ENCODE measurements around the gene NTRK1.

Gene NTRK1

DNA sequence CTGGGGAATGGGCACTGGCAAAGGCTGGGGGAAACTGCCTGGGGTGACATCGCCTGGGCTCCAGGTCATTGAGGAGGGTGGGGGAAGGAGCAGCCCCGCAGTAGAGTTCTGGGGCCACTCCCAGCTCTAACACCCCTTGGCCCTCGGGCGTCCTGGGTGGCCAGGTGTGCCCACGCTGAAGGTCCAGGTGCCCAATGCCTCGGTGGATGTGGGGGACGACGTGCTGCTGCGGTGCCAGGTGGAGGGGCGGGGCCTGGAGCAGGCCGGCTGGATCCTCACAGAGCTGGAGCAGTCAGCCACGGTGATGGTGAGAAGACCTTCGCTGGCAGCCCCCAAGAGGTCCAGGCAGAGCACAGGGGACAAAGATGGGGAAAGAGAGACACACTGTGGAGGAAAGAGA lies 7.7 kb downstream of the NTRK1 start:
- H3K27ac ChIP-seq (ENCODE audit: low read depth, low read length): no peak overlapping the region
- peaks cover 39% of the 10 kb centered on the region for H3K27me3 ChIP-seq (ENCODE audit: control insufficient read depth, insufficient read depth, low read length)
- H3K9ac ChIP-seq (ENCODE audit: low read depth, low read length): no peak overlapping the region

DNA sequence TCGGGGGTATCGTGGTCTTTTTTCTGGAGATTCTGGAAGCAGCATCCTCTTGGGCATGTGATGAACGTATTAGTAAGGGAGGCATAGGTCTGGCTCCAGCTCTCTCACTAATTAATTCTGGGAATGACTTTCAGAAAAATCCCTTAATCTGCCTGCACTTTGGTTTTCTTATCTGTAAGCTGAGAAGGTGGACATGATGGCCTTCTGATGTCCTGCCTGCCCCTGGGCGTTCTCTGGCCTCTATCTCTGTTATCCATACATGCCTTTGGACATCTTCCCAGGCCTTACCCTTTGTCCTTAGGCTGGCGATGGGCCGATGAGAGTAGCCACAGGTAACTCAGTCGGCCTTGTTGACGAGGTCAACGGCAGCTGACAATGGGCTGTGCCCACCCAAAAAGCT lies 8.8 kb downstream of the NTRK1 start:
- H3K27ac ChIP-seq (ENCODE audit: low read depth, low read length): no peak overlapping the region
- H3K9me3 ChIP-seq (ENCODE audit: control insufficient read depth, insufficient read depth, low read length): no peaks in the 10 kb centered on the region
- no peaks in the 10 kb centered on the region for H3K36me3 ChIP-seq (ENCODE audit: control insufficient read depth, insufficient read depth, low read length)
- peaks cover 28% of the 10 kb centered on the region for H3K27me3 ChIP-seq (ENCODE audit: control insufficient read depth, insufficient read depth, low read length)
- 0 out of 2 replicates have a peak, but pooled peaks cover 7% of the 10 kb centered on the region for H3K4me1 ChIP-seq (ENCODE audit: control insufficient read depth, insufficient read depth, low read length)
- H3K4me3 ChIP-seq (ENCODE audit: low read depth, low read length): no peak overlapping the region
- H3K9ac ChIP-seq (ENCODE audit: low read depth, low read length): no peak overlapping the region

More for the DNA sequence above, 7.7 kb downstream of the NTRK1 start:
- H3K9me3 ChIP-seq (ENCODE audit: control insufficient read depth, insufficient read depth, low read length): no peaks in the 10 kb centered on the region
- H3K4me3 ChIP-seq (ENCODE audit: low read depth, low read length): no peak overlapping the region
- no peaks in the 10 kb centered on the region for H3K36me3 ChIP-seq (ENCODE audit: control insufficient read depth, insufficient read depth, low read length)
- 0 out of 2 replicates have a peak, but pooled peaks cover 7% of the 10 kb centered on the region for H3K4me1 ChIP-seq (ENCODE audit: control insufficient read depth, insufficient read depth, low read length)

DNA sequence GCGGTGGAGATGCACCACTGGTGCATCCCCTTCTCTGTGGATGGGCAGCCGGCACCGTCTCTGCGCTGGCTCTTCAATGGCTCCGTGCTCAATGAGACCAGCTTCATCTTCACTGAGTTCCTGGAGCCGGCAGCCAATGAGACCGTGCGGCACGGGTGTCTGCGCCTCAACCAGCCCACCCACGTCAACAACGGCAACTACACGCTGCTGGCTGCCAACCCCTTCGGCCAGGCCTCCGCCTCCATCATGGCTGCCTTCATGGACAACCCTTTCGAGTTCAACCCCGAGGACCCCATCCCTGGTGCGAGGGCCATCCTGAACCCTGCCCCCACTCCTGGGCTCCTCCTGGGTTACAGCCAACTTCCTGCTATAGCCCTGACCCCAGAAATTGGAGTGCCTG lies 13.0 kb downstream of the NTRK1 start:
- no peak overlapping the region for H3K4me3 ChIP-seq (ENCODE audit: low read depth, low read length)
- H3K9ac ChIP-seq (ENCODE audit: low read depth, low read length): no peak overlapping the region
- no peaks in the 10 kb centered on the region for H3K36me3 ChIP-seq (ENCODE audit: control insufficient read depth, insufficient read depth, low read length)
- no peak overlapping the region for H3K27ac ChIP-seq (ENCODE audit: low read depth, low read length)
- H3K4me1 ChIP-seq (ENCODE audit: control insufficient read depth, insufficient read depth, low read length): peaks cover 5% of the 10 kb centered on the region; the same call in 1 of the 2 replicates
- peaks cover 39% of the 10 kb centered on the region for H3K27me3 ChIP-seq (ENCODE audit: control insufficient read depth, insufficient read depth, low read length)
- H3K9me3 ChIP-seq (ENCODE audit: control insufficient read depth, insufficient read depth, low read length): no peaks in the 10 kb centered on the region

DNA sequence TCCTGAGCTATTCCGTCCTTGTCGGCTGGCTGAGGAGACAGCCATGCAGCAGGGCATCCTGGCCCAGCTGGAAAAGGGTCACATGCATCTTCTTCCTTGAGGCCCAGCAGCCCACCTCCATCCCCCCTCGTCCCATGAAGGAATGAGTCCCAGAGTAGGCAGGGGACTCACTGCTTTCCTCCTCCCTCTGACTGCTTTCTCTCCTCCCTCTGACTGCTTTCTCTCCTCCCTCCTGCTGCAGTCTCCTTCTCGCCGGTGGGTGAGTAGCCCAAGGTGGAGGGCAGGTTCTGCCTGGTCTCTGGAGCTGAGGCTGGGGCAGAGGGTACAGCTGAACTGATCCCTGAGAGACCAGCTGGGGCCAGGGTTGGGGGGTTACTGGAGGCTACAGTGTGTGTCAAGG lies 13.5 kb downstream of the NTRK1 start:
- peaks cover 5% of the 10 kb centered on the region; the same call in 1 of the 2 replicates for H3K4me1 ChIP-seq (ENCODE audit: control insufficient read depth, insufficient read depth, low read length)
- H3K4me3 ChIP-seq (ENCODE audit: low read depth, low read length): no peak overlapping the region
- no peaks in the 10 kb centered on the region for H3K36me3 ChIP-seq (ENCODE audit: control insufficient read depth, insufficient read depth, low read length)
- no peak overlapping the region for H3K27ac ChIP-seq (ENCODE audit: low read depth, low read length)
- no peaks in the 10 kb centered on the region for H3K9me3 ChIP-seq (ENCODE audit: control insufficient read depth, insufficient read depth, low read length)
- H3K9ac ChIP-seq (ENCODE audit: low read depth, low read length): no peak overlapping the region
- H3K27me3 ChIP-seq (ENCODE audit: control insufficient read depth, insufficient read depth, low read length): peaks cover 44% of the 10 kb centered on the region

DNA sequence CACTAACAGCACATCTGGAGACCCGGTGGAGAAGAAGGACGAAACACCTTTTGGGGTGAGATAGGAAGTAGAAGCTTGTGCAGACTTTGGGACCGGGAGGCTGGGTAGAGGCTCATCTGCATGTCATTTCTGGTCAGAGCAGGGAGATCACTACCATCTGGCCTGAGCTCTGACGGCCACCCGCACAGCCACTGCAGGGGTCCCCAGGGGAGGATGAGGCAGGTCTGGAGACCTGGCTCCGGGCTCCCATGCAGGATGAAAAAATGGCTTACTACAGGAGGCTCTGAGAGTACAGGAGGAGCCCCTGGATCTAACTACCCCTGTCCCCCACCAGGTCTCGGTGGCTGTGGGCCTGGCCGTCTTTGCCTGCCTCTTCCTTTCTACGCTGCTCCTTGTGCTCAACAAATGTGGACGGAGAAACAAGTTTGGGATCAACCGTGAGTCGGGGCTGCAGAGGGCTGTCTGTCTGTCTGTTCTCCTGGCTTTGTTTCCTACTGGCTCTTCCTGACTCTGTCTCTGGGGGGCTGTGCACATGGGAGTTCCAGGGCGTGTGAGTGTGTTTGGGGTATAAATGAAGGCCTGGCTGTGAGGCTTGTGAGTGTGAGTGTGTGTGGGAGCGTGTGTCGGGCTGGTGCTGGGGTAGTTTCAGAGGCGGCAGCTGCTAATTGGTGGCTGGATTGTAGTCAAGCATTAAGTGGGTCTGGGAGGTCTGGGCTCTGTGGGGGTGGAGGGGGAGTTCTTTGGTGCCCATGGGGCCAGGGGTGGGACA lies 14.1 kb downstream of the NTRK1 start:
- Histone ChIP-seq H3K4me1 (ENCODE audit: control insufficient read depth, insufficient read depth, low read length) (peaks cover 5% of the 10 kb centered on the region; the same call in 1 of the 2 replicates), H3K36me3 (ENCODE audit: control insufficient read depth, insufficient read depth, low read length) (no peaks in the 10 kb centered on the region), H3K27me3 (ENCODE audit: control insufficient read depth, insufficient read depth, low read length) (peaks cover 44% of the 10 kb centered on the region), H3K9me3 (ENCODE audit: control insufficient read depth, insufficient read depth, low read length) (no peaks in the 10 kb centered on the region), H3K4me3 (ENCODE audit: low read depth, low read length) (no peak overlapping the region), H3K9ac (ENCODE audit: low read depth, low read length) (no peak overlapping the region), H3K27ac (ENCODE audit: low read depth, low read length) (no peak overlapping the region)

DNA sequence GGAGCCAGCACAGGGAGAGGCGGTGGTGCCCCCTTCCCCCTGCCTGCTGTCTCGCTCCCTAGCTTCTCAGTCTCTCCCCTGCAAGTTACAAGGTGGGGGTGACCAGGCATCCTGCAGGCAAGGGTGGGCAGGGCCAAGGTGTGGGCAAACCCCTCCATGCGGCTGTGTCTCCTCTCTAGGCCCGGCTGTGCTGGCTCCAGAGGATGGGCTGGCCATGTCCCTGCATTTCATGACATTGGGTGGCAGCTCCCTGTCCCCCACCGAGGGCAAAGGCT lies 14.6 kb downstream of the NTRK1 start:
- Histone ChIP-seq H3K27ac (ENCODE audit: low read depth, low read length) (no peak overlapping the region), H3K9ac (ENCODE audit: low read depth, low read length) (no peak overlapping the region), H3K9me3 (ENCODE audit: control insufficient read depth, insufficient read depth, low read length) (no peaks in the 10 kb centered on the region), H3K4me3 (ENCODE audit: low read depth, low read length) (no peak overlapping the region), H3K36me3 (ENCODE audit: control insufficient read depth, insufficient read depth, low read length) (no peaks in the 10 kb centered on the region), H3K4me1 (ENCODE audit: control insufficient read depth, insufficient read depth, low read length) (peaks cover 5% of the 10 kb centered on the region; the same call in 1 of the 2 replicates), H3K27me3 (ENCODE audit: control insufficient read depth, insufficient read depth, low read length) (peaks cover 43% of the 10 kb centered on the region)

DNA sequence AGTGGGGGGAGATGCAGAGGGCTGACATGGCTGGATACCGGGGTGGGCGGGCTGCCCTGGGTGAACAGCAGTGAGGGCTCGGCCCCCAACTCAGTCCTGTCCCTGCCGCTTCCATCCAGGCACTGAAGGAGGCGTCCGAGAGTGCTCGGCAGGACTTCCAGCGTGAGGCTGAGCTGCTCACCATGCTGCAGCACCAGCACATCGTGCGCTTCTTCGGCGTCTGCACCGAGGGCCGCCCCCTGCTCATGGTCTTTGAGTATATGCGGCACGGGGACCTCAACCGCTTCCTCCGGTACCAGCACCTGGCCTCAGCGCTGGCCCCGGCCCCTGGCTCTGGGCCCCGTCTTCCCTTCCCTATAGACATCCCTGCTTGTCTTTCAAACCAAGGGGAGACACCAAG lies 15.6 kb downstream of the NTRK1 start:
- H3K4me1 ChIP-seq (ENCODE audit: control insufficient read depth, insufficient read depth, low read length): peaks cover 5% of the 10 kb centered on the region; the same call in 1 of the 2 replicates

DNA sequence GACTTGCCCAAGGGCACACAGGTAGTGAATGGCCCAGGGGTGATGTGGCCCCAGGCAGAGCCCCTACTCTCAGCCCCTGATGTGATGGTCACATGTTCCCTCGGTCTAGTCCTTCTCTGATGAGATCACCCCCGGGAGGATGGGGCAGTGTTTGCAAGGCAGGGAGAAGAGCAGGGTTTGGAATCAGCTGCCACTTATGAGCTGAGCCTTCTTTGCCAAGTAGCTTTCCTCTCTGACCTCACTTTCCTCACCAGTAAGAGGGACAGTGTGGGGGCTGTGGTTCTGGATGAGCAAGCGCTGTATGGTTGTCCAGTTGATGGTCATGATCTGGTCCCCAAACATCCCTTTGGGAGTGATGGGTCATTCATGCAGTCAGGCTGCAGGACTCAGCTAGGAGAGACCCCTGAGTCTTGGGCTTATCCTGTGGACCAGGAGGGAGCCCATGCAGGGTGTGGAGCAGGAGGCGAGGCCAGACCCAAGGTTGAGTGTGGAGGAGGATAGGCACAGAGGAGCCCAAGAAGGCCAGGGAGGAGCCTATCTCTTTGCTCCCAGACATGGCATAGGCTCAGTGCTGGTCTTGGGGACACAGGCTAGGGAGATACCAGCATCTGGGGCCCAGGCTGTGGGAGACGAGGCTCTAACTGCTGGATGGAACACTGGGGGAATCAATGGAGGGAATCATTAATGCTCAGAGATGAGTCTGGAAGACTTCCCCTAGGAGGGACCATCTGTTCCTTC lies 16.9 kb downstream of the NTRK1 start:
- H3K27ac ChIP-seq (ENCODE audit: low read depth, low read length): no peak overlapping the region
- no peaks in the 10 kb centered on the region for H3K9me3 ChIP-seq (ENCODE audit: control insufficient read depth, insufficient read depth, low read length)
- no peak overlapping the region for H3K9ac ChIP-seq (ENCODE audit: low read depth, low read length)
- H3K27me3 ChIP-seq (ENCODE audit: control insufficient read depth, insufficient read depth, low read length): peaks cover 43% of the 10 kb centered on the region
- peaks cover 5% of the 10 kb centered on the region; the same call in 1 of the 2 replicates for H3K4me1 ChIP-seq (ENCODE audit: control insufficient read depth, insufficient read depth, low read length)
- no peaks in the 10 kb centered on the region for H3K36me3 ChIP-seq (ENCODE audit: control insufficient read depth, insufficient read depth, low read length)
- H3K4me3 ChIP-seq (ENCODE audit: low read depth, low read length): no peak overlapping the region

More for the DNA sequence above, 15.6 kb downstream of the NTRK1 start:
- H3K4me3 ChIP-seq (ENCODE audit: low read depth, low read length): no peak overlapping the region
- H3K27ac ChIP-seq (ENCODE audit: low read depth, low read length): no peak overlapping the region
- no peaks in the 10 kb centered on the region for H3K36me3 ChIP-seq (ENCODE audit: control insufficient read depth, insufficient read depth, low read length)
- H3K9me3 ChIP-seq (ENCODE audit: control insufficient read depth, insufficient read depth, low read length): no peaks in the 10 kb centered on the region
- peaks cover 43% of the 10 kb centered on the region for H3K27me3 ChIP-seq (ENCODE audit: control insufficient read depth, insufficient read depth, low read length)
- no peak overlapping the region for H3K9ac ChIP-seq (ENCODE audit: low read depth, low read length)

DNA sequence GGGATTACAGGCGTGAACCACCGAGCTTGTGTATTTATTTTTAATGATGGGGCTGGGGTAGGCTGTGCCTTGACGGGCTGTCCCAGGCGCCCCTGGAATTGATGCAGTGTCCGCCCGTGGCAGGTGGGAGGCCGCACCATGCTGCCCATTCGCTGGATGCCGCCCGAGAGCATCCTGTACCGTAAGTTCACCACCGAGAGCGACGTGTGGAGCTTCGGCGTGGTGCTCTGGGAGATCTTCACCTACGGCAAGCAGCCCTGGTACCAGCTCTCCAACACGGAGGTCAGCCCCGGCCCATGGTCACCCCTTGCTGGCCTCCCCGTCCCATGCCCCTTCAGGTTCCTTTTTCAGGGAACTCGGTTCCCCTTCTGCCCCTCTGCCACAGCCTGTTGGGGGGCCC lies 19.2 kb downstream of the NTRK1 start:
- H3K4me1 ChIP-seq (ENCODE audit: control insufficient read depth, insufficient read depth, low read length): peaks cover 12% of the 10 kb centered on the region; the same call in 1 of the 2 replicates
- no peaks in the 10 kb centered on the region for H3K36me3 ChIP-seq (ENCODE audit: control insufficient read depth, insufficient read depth, low read length)
- no peak overlapping the region for H3K9ac ChIP-seq (ENCODE audit: low read depth, low read length)
- H3K4me3 ChIP-seq (ENCODE audit: low read depth, low read length): no peak overlapping the region
- peaks cover 54% of the 10 kb centered on the region for H3K27me3 ChIP-seq (ENCODE audit: control insufficient read depth, insufficient read depth, low read length)
- no peaks in the 10 kb centered on the region for H3K9me3 ChIP-seq (ENCODE audit: control insufficient read depth, insufficient read depth, low read length)
- H3K27ac ChIP-seq (ENCODE audit: low read depth, low read length): no peak overlapping the region

DNA sequence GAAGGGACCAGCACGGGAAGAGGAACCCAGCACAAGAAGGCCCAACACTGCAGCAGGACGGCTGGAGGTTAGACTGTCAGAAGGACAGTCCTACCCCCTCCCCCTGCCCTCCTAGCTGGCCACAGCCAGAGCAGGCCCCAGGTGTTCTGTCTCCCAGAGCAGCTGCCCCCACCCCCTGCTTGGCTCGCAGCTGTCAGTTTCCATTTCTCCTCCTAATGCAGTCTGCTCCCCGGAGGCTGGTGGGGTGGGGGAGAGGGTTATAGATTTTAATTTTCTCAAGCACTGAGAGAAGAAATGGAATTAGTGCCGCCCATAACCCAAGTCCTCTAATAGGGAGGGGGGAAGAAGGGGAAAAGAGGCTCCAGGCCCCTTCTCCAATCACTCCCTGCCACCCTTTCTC lies 19.8 kb downstream of the NTRK1 start:
- Histone ChIP-seq H3K9ac (ENCODE audit: low read depth, low read length) (no peak overlapping the region), H3K27me3 (ENCODE audit: control insufficient read depth, insufficient read depth, low read length) (peaks cover 55% of the 10 kb centered on the region), H3K36me3 (ENCODE audit: control insufficient read depth, insufficient read depth, low read length) (no peaks in the 10 kb centered on the region)

DNA sequence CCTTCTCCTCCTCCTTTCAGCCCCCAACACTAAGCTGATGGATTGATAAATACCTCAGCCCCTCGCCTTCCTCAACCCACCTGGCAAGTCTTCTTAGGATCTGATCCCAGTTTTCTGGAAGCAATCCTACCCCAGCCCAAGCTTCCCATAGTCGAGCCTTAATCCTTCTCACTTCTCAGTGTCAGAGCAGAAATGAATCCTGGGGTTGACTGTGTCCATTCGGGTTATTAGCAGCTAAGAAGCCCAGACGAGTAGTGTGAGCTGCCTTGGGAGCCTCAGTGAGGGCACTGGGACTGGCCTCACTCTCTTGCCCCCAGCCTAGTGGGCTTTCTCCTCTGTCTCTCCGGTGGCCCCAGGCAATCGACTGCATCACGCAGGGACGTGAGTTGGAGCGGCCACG lies 20.4 kb downstream of the NTRK1 start:
- Histone ChIP-seq H3K27ac (ENCODE audit: low read depth, low read length) (no peak overlapping the region), H3K9me3 (ENCODE audit: control insufficient read depth, insufficient read depth, low read length) (no peaks in the 10 kb centered on the region), H3K4me3 (ENCODE audit: low read depth, low read length) (no peak overlapping the region), H3K27me3 (ENCODE audit: control insufficient read depth, insufficient read depth, low read length) (peaks cover 56% of the 10 kb centered on the region), H3K36me3 (ENCODE audit: control insufficient read depth, insufficient read depth, low read length) (no peaks in the 10 kb centered on the region), H3K9ac (ENCODE audit: low read depth, low read length) (no peak overlapping the region), H3K4me1 (ENCODE audit: control insufficient read depth, insufficient read depth, low read length) (peaks cover 24% of the 10 kb centered on the region)

More for the DNA sequence above, 19.8 kb downstream of the NTRK1 start:
- no peak overlapping the region for H3K27ac ChIP-seq (ENCODE audit: low read depth, low read length)
- H3K4me3 ChIP-seq (ENCODE audit: low read depth, low read length): no peak overlapping the region
- H3K4me1 ChIP-seq (ENCODE audit: control insufficient read depth, insufficient read depth, low read length): peaks cover 18% of the 10 kb centered on the region; the same call in 1 of the 2 replicates
- H3K9me3 ChIP-seq (ENCODE audit: control insufficient read depth, insufficient read depth, low read length): no peaks in the 10 kb centered on the region

All from HUES48 (cell line).